ENCODE data around the gene PRKCH.

DNA sequence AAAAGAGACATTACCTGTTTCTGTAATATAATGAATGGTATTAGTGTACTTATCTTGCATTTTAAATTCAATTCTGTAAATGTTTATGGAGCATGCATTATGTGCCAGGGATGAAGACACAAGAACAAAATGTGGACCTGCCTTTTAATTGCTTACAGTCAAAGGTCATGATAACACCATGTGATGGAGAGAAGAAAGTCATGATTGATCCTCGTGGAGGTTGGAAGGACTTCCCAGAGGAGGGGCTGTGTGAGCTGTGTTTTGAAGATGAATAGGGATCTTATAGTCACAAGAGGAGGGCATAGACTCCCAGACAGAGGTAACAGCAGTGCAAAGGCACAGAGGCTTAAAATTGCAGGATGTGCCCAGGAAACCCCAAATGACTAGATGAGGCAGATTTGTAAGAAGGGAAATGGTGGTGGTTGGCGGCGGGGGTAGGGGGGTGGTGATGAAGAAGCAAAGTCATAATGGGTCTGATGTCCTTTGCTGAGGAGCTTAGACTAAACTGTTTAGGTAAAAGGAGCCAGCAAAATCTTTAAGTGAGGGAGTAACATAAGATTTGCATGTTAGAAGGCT, 151.5 kb downstream of the PRKCH start:
- TF ChIP-seq, protein P1, sequence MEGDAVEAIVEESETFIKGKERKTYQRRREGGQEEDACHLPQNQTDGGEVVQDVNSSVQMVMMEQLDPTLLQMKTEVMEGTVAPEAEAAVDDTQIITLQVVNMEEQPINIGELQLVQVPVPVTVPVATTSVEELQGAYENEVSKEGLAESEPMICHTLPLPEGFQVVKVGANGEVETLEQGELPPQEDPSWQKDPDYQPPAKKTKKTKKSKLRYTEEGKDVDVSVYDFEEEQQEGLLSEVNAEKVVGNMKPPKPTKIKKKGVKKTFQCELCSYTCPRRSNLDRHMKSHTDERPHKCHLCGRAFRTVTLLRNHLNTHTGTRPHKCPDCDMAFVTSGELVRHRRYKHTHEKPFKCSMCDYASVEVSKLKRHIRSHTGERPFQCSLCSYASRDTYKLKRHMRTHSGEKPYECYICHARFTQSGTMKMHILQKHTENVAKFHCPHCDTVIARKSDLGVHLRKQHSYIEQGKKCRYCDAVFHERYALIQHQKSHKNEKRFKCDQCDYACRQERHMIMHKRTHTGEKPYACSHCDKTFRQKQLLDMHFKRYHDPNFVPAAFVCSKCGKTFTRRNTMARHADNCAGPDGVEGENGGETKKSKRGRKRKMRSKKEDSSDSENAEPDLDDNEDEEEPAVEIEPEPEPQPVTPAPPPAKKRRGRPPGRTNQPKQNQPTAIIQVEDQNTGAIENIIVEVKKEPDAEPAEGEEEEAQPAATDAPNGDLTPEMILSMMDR (IDR thresholded peaks at IDR 0.05): no peak
- no peak for TF ChIP-seq POLR2A (IDR thresholded peaks at IDR 0.05)
